ENCODE data around the gene HAGHL.

HAGHL gene

GRCh38 chr16:759110-759910 is 32.4 kb downstream of the HAGHL start:
- DNase-seq, result no peak

GRCh38 chr16:760065-760464 is 33.2 kb downstream of the HAGHL start:
- no peak for DNase-seq

GRCh38 chr16:760545-761343 is 33.8 kb downstream of the HAGHL start, which contains the start of gene MSLN:
Gene MSLN (plus strand): TSS chr16:760734. CDS start chr16:762681, 1,947 bp downstream.
- DNase-seq, result no peak

- DNase-seq, result no peak
These were observed 35.0 kb downstream of the HAGHL start for GRCh38 chr16:761625-762513.

GRCh38 chr16:762595-763268 is 35.8 kb downstream of the HAGHL start:
- DNase-seq, result no peak

- DNase-seq, result no peak
These were observed 36.7 kb downstream of the HAGHL start for GRCh38 chr16:763369-764183.

- DNase-seq, result no peak
These were observed 37.4 kb downstream of the HAGHL start for GRCh38 chr16:764184-764750.

GRCh38 chr16:764848-765487 is 38.1 kb downstream of the HAGHL start:
- no peak for DNase-seq

- no peak for DNase-seq
These were observed 38.6 kb downstream of the HAGHL start for GRCh38 chr16:765488-765865.

- no peak for DNase-seq
These were observed 39.3 kb downstream of the HAGHL start for GRCh38 chr16:766008-766819.

- no peak for DNase-seq
These were observed 40.1 kb downstream of the HAGHL start for GRCh38 chr16:766820-767640.

- no peak for DNase-seq
These were observed 40.9 kb downstream of the HAGHL start for GRCh38 chr16:767743-768235.

GRCh38 chr16:768428-768827 is 41.5 kb downstream of the HAGHL start:
- DNase-seq, result no peak

- DNase-seq, result no peak
These were observed 42.4 kb downstream of the HAGHL start for GRCh38 chr16:769184-769784.

- DNase-seq, result no peak
These were observed 43.0 kb downstream of the HAGHL start for GRCh38 chr16:769934-770333.

- no peak for DNase-seq
These were observed 43.5 kb downstream of the HAGHL start for GRCh38 chr16:770411-770810.

- peak in 1 of 3 experiments; percentile 39 for DNase-seq
These were observed 46.1 kb downstream of the HAGHL start for GRCh38 chr16:772959-773358.
